ENCODE measurements around the gene PICK1.
"Not testable (repeated sequence)": the region's sequence is repeated elsewhere in the genome, so short reads cannot be mapped to it uniquely, and the experiment has no call there.

Gene PICK1

DNA sequence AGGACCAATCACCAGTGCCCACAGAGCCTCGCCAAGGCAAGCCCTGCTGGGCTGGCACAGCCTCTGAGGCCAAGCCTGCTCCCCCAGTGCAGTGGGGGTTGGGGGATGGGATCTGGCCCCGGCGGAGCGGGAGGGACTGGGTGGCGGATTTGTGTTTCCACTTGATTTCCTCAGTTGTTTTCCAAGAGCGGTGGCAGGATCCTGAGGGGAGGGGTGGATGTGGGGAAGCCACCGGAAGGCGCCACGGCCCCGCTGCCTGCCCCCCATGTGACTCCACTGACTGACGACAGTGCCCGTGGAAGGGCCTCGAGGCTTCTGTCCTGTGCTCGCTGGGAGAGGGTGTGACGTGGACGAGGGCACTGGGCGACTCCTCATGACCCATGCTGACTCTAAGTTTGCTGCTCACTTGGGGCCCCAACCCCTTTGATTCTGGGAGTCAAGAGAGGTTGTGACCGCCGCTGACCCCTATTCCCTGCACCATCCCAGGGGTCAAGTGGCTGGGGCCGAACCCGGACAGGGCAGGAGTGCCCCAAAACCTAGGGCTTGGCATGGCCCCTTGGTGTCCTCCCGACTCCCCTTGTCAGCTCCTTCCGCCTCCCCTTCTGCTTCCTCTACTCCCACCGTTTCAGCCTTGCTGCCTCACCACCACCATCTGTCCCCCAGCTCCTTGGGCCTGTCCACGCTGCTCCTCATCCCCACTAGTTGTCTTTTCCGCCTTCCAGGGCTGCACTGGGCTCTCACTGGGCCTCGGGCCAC, 23.5 kb upstream of the PICK1 start:
- no peaks in the 10 kb centered on the region for H3K36me3 ChIP-seq (ENCODE audit: insufficient read depth, low read length)
- H3K4me1 ChIP-seq (ENCODE audit: control insufficient read depth, insufficient read depth, low read length) = peaks cover 23% of the 10 kb centered on the region
- H3K4me2 ChIP-seq (ENCODE audit: low read length) = peak overlapping the region; percentile 0
- no peaks in the 10 kb centered on the region for H3K9me3 ChIP-seq (replicated peaks; ENCODE audit: low read length)
- H3K4me3 ChIP-seq (ENCODE audit: low read length) = no peak overlapping the region
- H3K9ac ChIP-seq (ENCODE audit: low read depth, low read length) = no peak overlapping the region
- peaks cover 5% of the 10 kb centered on the region for H3K27me3 ChIP-seq (ENCODE audit: control insufficient read depth, insufficient read depth, low read length)

DNA sequence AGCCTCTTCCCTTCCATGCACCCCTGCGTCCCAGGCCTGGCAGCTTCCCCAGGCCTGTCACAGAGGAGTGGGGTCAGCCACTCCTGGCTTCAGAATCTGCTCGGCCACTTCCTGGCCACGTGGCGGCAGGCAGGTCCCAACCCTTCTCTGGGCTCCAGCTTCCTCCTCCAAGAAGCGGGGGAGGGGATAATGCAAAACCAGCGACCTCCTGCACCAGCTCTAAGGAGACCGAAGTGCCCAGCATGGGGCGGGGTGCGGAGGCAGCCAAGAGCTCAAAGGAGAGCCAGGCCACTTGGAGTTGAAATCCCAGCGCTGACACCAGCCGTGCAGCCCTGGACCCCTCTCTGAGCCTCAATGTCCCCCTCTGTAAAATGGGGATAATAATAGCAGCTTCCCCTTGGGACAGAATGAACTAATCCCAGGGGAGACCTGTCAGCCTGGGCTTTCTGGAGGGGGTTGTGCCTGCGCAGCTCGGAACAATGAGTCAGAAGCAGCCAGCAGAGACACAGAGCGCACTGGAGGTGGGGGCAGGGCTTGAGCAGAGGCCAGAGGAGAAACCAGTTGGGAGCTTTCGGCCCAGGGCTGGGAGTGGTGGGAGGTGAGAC, 22.8 kb upstream of the PICK1 start:
- Histone ChIP-seq H3K27me3 (ENCODE audit: control insufficient read depth, insufficient read depth, low read length) (peaks cover 5% of the 10 kb centered on the region), H3K4me1 (ENCODE audit: control insufficient read depth, insufficient read depth, low read length) (peaks cover 25% of the 10 kb centered on the region), H3K4me2 (ENCODE audit: low read length) (peak overlapping the region; percentile 0), H3K9me3 (replicated peaks; ENCODE audit: low read length) (no peaks in the 10 kb centered on the region), H3K36me3 (ENCODE audit: insufficient read depth, low read length) (no peaks in the 10 kb centered on the region), H3K9ac (ENCODE audit: low read depth, low read length) (no peak overlapping the region), H3K4me3 (ENCODE audit: low read length) (no peak overlapping the region)

DNA sequence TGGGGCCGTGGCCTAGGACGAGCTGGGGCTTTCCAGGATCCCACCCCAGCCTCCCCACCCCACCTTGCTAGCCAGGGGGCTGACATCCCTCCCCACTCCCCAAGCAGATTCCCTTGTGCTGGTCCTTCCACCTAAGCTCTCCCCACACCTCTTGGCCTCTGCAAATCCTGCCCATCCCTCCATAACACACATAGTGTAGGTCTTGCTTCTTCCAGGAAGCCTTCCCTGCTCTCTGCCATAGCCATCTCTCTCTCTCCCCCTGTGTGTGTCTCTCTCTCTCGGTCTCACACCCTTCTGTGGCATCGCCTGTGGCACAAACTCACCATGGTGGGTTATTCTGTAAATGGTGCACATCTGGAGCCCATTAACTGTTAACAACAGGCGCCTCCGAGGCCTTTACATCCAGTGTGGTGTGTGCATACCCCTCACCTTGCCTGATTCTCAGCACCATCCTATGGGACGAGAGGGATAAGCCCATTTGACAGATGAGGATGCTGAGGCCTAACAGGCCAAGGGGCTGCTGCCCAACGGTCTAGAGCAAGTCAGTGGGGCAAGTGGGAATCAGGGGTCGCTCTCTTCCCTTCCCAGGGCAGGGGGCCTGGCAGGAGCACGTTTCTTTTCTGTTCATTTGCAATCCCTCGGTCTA, 22.2 kb upstream of the PICK1 start:
- no peak overlapping the region for H3K4me3 ChIP-seq (ENCODE audit: low read length)
- H3K27me3 ChIP-seq (ENCODE audit: control insufficient read depth, insufficient read depth, low read length) = peaks cover 3% of the 10 kb centered on the region
- peaks cover 28% of the 10 kb centered on the region for H3K4me1 ChIP-seq (ENCODE audit: control insufficient read depth, insufficient read depth, low read length)
- H3K36me3 ChIP-seq (ENCODE audit: insufficient read depth, low read length) = no peaks in the 10 kb centered on the region
- H3K9me3 ChIP-seq (replicated peaks; ENCODE audit: low read length) = no peaks in the 10 kb centered on the region
- H3K9ac ChIP-seq (ENCODE audit: low read depth, low read length) = no peak overlapping the region
- H3K4me2 ChIP-seq (ENCODE audit: low read length) = no peak overlapping the region

DNA sequence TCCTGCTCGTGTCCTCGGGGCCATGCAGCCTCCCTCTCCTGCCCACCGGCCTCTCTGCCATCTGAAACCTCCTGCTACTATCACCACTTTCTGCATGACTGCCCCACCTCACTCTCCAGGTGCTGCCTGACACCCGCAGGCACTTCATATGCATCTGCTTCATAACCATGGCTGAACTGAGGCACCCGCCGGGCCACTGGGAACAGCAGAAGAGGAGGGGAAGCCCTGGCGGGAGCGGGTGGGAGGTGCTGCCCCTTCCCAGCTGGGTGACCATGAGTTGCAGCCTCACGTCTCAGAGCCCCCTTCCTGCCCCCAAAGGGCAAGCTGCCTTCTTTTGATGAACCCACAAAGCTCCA, 21.7 kb upstream of the PICK1 start:
- Histone ChIP-seq H3K4me3 (ENCODE audit: low read length) (no peak overlapping the region), H3K9me3 (replicated peaks; ENCODE audit: low read length) (no peaks in the 10 kb centered on the region), H3K4me1 (ENCODE audit: control insufficient read depth, insufficient read depth, low read length) (peaks cover 28% of the 10 kb centered on the region), H3K9ac (ENCODE audit: low read depth, low read length) (no peak overlapping the region), H3K4me2 (ENCODE audit: low read length) (no peak overlapping the region), H3K27me3 (ENCODE audit: control insufficient read depth, insufficient read depth, low read length) (peaks cover 3% of the 10 kb centered on the region), H3K36me3 (ENCODE audit: insufficient read depth, low read length) (no peaks in the 10 kb centered on the region)

DNA sequence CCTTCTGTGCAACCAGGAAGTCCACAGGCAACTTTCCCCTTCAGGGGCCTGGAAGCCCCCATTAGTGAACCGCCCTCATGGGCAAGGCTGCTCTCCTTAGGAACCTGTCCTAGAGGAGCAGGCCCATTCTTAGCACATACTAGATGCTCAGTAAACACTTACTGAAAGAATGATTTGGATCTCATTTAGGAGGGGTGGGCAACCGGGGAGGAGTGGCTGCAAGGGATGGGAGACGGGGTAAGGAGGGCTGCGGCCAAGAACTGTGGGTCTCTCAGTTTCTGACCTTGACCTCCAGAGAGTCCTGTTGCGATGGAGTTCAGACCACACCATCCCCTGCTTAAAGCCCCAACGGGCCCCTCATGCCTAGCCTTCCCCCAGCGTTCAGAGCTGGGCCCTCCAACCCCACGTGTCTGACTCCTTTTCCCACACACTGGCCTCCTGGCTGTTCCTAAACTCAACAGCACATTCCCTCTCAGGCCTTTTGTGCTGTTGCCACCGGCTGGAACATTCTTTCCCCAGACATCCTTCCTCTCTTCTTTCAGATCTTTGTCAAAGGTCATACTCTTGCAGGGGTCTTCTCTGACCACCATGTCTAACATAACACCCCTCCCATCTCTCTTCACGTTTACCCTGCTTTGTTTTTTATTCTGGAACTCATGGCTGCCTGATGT, 20.7 kb upstream of the PICK1 start:
- no peak overlapping the region for H3K4me3 ChIP-seq (ENCODE audit: low read length)
- no peak overlapping the region for H3K4me2 ChIP-seq (ENCODE audit: low read length)
- H3K9ac ChIP-seq (ENCODE audit: low read depth, low read length) = no peak overlapping the region
- no peaks in the 10 kb centered on the region for H3K9me3 ChIP-seq (replicated peaks; ENCODE audit: low read length)
- no peaks in the 10 kb centered on the region for H3K36me3 ChIP-seq (ENCODE audit: insufficient read depth, low read length)
- H3K4me1 ChIP-seq (ENCODE audit: control insufficient read depth, insufficient read depth, low read length) = peaks cover 28% of the 10 kb centered on the region
- peaks cover 3% of the 10 kb centered on the region for H3K27me3 ChIP-seq (ENCODE audit: control insufficient read depth, insufficient read depth, low read length)

DNA sequence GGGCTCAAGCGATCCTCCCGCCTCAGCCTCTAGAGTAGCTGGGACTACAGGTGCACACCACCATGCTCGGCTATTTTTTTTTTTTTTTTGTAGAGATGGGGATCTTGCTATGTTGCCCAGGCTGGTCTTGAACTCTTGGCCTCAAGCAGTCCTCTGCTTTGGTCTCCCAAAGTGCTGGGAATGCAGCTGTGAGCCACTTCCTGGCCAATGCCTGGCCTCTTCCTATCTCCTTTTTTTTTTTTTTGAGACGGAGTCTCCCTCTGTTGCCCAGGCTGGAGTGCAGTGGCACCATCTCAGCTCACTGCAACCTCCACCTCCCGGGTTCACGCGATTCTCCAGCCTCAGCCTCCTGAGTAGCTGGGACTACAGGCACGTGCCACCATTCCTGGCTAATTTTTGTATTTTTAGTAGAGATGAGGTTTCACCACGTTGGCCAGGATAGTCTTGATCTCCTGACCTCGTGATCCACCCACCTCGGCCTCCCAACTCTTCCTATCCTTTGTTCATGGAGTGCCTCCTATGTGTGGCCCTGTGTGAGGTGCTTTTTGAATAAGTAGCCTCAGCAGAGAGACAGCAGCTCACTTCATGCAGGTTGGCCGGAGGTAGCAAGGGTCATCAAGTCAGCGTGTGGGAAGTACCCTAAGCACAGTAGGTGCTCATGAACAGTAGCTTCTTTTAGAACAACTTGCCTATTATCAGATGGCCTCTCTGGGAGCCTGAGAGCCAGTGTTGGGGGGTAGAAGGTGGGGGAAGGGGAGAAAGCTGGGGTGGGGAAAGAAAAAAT, 19.6 kb upstream of the PICK1 start:
- not testable (repeated sequence) for H3K4me3 ChIP-seq (ENCODE audit: low read length); H3K9me3 ChIP-seq (replicated peaks; ENCODE audit: low read length); H3K36me3 ChIP-seq (ENCODE audit: insufficient read depth, low read length); H3K9ac ChIP-seq (ENCODE audit: low read depth, low read length); H3K4me2 ChIP-seq (ENCODE audit: low read length); H3K27me3 ChIP-seq (ENCODE audit: control insufficient read depth, insufficient read depth, low read length)
- peaks cover 28% of the 10 kb centered on the region for H3K4me1 ChIP-seq (ENCODE audit: control insufficient read depth, insufficient read depth, low read length)

DNA sequence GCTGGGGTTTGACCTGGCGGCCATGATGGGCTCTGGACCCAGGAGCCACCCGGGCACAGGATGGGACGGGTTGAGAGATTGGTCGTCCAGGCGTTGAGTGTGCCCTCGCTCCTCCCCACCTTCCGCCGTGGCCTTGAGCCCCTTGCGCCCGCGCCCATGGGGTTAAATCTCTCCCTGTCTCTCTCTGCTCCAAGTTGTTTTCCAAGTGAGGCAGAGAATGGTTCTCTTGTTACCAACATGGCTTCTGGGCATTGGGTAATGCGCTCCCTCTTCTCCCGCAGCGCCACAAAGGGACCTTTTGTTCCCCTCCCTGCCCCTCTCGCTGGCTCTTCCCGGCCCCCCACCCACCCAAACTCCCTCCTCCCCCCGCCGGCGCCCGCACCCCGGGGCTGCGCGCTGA, 18.8 kb upstream of the PICK1 start:
- H3K27me3 ChIP-seq (ENCODE audit: control insufficient read depth, insufficient read depth, low read length) = peaks cover 8% of the 10 kb centered on the region
- no peaks in the 10 kb centered on the region for H3K9me3 ChIP-seq (replicated peaks; ENCODE audit: low read length)
- no peaks in the 10 kb centered on the region for H3K36me3 ChIP-seq (ENCODE audit: insufficient read depth, low read length)
- no peak overlapping the region for H3K4me2 ChIP-seq (ENCODE audit: low read length)
- no peak overlapping the region for H3K4me3 ChIP-seq (ENCODE audit: low read length)
- H3K9ac ChIP-seq (ENCODE audit: low read depth, low read length) = no peak overlapping the region
- peaks cover 23% of the 10 kb centered on the region for H3K4me1 ChIP-seq (ENCODE audit: control insufficient read depth, insufficient read depth, low read length)

DNA sequence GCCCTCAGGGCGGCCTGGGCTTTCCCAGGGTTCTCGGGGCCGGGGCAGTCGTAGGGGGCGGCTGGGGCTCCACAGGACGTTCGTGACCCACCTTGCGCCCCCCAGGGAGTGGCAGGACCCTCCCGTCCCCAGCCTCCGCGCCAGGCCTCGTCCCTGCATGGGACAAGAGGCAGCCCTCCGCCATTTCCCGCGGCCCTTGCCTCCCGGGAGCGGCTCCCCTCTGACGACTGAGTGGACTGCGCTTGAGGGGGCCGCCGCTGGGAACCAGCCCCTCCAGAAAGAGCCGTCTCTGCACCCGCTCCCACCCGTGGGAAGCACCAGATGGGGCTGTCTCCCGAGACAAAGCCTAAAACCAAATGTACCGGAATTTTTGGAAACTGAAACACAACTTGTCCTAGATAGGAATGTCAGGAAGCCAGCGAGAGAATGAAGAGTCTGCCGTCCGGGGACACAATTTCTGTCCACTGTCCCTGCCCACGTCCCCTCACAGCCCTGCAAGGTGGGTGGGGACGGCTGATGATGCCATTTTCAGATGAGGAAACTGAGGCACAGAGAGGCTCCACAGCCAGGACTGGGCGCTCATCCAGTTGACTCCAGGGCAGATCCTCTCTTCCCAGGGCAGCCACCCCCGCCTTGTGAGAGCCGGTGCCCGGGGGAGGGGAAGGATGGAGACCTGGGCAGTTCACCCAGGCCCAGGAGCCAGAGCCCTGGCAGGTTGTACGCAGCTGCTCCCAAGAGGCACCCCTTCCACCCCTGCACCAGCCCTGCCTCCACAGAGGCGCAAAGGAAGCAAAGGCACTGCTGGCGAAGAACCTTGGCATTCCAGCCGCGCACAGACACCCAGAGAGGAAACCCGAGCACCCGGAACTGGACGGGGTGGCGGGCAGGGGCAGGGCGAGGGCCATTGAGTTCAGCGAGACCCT, 18.1 kb upstream of the PICK1 start:
- Histone ChIP-seq H3K36me3 (ENCODE audit: insufficient read depth, low read length) (no peaks in the 10 kb centered on the region), H3K9ac (ENCODE audit: low read depth, low read length) (no peak overlapping the region), H3K27me3 (ENCODE audit: control insufficient read depth, insufficient read depth, low read length) (peaks cover 8% of the 10 kb centered on the region), H3K4me3 (ENCODE audit: low read length) (no peak overlapping the region), H3K9me3 (replicated peaks; ENCODE audit: low read length) (no peaks in the 10 kb centered on the region), H3K4me1 (ENCODE audit: control insufficient read depth, insufficient read depth, low read length) (peaks cover 16% of the 10 kb centered on the region), H3K4me2 (ENCODE audit: low read length) (peak overlapping the region; percentile 36)

DNA sequence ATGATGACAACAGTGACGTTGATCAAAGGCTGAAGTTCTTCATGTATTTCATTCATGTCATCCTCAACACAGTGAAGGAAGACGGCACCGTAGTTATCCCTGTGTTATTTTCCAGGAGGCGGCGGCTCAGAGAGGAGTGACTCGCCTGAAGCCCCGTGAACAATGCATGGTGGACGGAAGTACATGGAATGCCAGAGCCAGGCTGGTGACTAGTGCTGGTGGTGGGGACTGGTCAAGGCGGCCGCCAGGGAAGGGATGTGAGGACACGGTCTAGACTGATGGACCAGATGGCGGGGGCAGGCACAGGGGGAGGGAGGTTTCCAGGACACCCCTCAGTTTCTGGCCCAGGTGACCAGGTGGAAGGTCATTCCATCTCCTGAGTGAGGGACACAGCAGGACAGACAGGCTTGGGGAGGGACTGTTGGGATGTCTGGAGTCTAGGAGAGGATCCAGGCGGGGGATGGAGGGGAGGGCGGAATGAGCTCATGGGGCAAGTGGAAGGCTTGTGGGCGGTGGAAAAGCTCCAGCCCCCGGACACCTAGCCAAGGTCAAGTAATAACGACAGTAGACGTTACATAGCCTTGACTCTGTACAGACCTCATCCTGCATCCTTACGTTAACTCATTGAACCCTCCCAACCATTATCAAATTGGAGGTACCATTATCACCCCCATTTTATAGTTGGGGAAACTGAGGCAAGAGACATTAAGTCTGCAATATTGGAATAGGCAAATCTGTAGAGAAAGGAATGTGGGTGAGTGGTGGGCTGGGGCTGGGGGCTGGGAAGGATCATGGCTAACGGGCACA, 16.0 kb upstream of the PICK1 start:
- H3K9me3 ChIP-seq (replicated peaks; ENCODE audit: low read length) = no peaks in the 10 kb centered on the region
- H3K4me3 ChIP-seq (ENCODE audit: low read length) = no peak overlapping the region
- H3K9ac ChIP-seq (ENCODE audit: low read depth, low read length) = no peak overlapping the region
- H3K4me2 ChIP-seq (ENCODE audit: low read length) = no peak overlapping the region
- H3K4me1 ChIP-seq (ENCODE audit: control insufficient read depth, insufficient read depth, low read length) = peaks cover 6% of the 10 kb centered on the region
- peaks cover 8% of the 10 kb centered on the region for H3K27me3 ChIP-seq (ENCODE audit: control insufficient read depth, insufficient read depth, low read length)
- H3K36me3 ChIP-seq (ENCODE audit: insufficient read depth, low read length) = no peaks in the 10 kb centered on the region
